ENCODE data around the gene HS3ST3B1. TPM values are rescaled to one million over a fixed set of nuclear protein-coding genes. Genes with fewer than 3 reads are reported as not detected.

Gene HS3ST3B1
- total and polyA plus RNA-seq, 12 donors = 0.47 to 8.5 (median 3.3) TPM

GRCh38 chr17:14317383-14317782 is 16.5 kb downstream of the HS3ST3B1 start:
- Histone ChIP-seq H3K27ac (no peak overlapping the region), H3K9me3 (replicated peaks in 1 of 3) (no peaks in the 10 kb centered on the region), H3K4me1 (replicated peaks in 1 of 2) (no peaks in the 10 kb centered on the region), H3K4me3 (no peak overlapping the region), H3K27me3 (no peaks in the 10 kb centered on the region), H3K36me3 (replicated peaks in 1 of 2) (no peaks in the 10 kb centered on the region)
- intact Hi-C loops (cut with DNase I) = no loop called here
- 77 to 82% (median 81%) methylated on average over 3 of the region's 3 CpGs for WGBS, 4 donors
- no peak for TF ChIP-seq POLR2A (IDR thresholded peaks at IDR 0.05)
- no peak for DNase-seq

- intact Hi-C loops (cut with DNase I) = no loop called here
- no peaks in the 10 kb centered on the region for H3K4me1 ChIP-seq (replicated peaks in 1 of 2)
- 76 to 86% (median 78%) methylated on average over 9 to 12 of the region's 12 CpGs for WGBS, 4 donors
- no peaks in the 10 kb centered on the region for H3K9me3 ChIP-seq (replicated peaks in 1 of 3)
- TF ChIP-seq CTCF (IDR thresholded peaks at IDR 0.05) = no peak
- TF ChIP-seq POLR2A (IDR thresholded peaks at IDR 0.05) = no peak
- no peaks in the 10 kb centered on the region for H3K36me3 ChIP-seq (replicated peaks in 1 of 2)
- no peaks in the 10 kb centered on the region for H3K27me3 ChIP-seq
- DNase-seq = no peak
- no peak overlapping the region for H3K4me3 ChIP-seq
- H3K27ac ChIP-seq = no peak overlapping the region
Measured at GRCh38 chr17:14318109-14318917, 17.4 kb downstream of the HS3ST3B1 start.

GRCh38 chr17:14318918-14319205 is 18.0 kb downstream of the HS3ST3B1 start:
- TF ChIP-seq POLR2A (IDR thresholded peaks at IDR 0.05) = no peak
- no peak for TF ChIP-seq CTCF (IDR thresholded peaks at IDR 0.05)
- Histone ChIP-seq H3K27me3 (no peaks in the 10 kb centered on the region), H3K36me3 (replicated peaks in 1 of 2) (no peaks in the 10 kb centered on the region), H3K27ac (no peak overlapping the region), H3K4me1 (replicated peaks in 1 of 2) (no peaks in the 10 kb centered on the region), H3K4me3 (no peak overlapping the region), H3K9me3 (replicated peaks in 1 of 3) (no peaks in the 10 kb centered on the region)
- DNase-seq = no peak
- WGBS, 4 donors = 81 to 90% (median 86%) methylated on average over 4 of the region's 4 CpGs
- intact Hi-C loops (cut with DNase I) = no loop called here

- H3K9me3 ChIP-seq (replicated peaks in 1 of 3) = no peaks in the 10 kb centered on the region
- no peaks in the 10 kb centered on the region for H3K27me3 ChIP-seq
- H3K27ac ChIP-seq = no peak overlapping the region
- H3K4me3 ChIP-seq = no peak overlapping the region
- intact Hi-C loops (cut with DNase I) = no loop called here
- 93 to 95% (median 94%) methylated on average over 4 of the region's 4 CpGs for WGBS, 4 donors
- H3K4me1 ChIP-seq (replicated peaks in 1 of 2) = no peaks in the 10 kb centered on the region
- TF ChIP-seq CTCF (IDR thresholded peaks at IDR 0.05) = no peak
- no peak for TF ChIP-seq POLR2A (IDR thresholded peaks at IDR 0.05)
- no peak for DNase-seq
- no peaks in the 10 kb centered on the region for H3K36me3 ChIP-seq (replicated peaks in 1 of 2)
Measured at GRCh38 chr17:14320098-14320497, 19.2 kb downstream of the HS3ST3B1 start.
